Hepatocyte (in vitro differentiated cells): ENCODE results near the gene SCIN. TPM values are rescaled to one million over a fixed set of nuclear protein-coding genes. Genes with fewer than 3 reads are reported as not detected.
A peak's percentile ranks its signal among the peaks of the same experiment; 100 is the strongest.

Source experiments
- DNase-seq: peaks from one replicate; pipeline ENCODE4 v3.0.0-alpha.2; 2016; ENCODE audit warnings: low spot score
- H2AFZ ChIP-seq: fragments of 200-600 bp; sonication (generic); 2 replicates; pipeline ENCODE4 v1.6.0; 2016; ENCODE audit warnings: antibody characterized with exemption, mild to moderate bottlenecking
- H3K27ac ChIP-seq: fragments of 200-600 bp; sonication (generic); 2 replicates; pipeline ENCODE4 v1.5.1; 2016; ENCODE audit warnings: mild to moderate bottlenecking
- H3K27me3 ChIP-seq: fragments of 200-600 bp; sonication (generic); 2 replicates; pipeline ENCODE4 v1.6.1; 2016
- H3K36me3 ChIP-seq: fragments of 200-600 bp; sonication (generic); replicated peaks from 2 replicates; pipeline ENCODE4 v1.5.1; 2016; ENCODE audit warnings: low read depth; ENCODE audit not compliant: insufficient read depth
- H3K4me1 ChIP-seq: fragments of 200-600 bp; sonication (generic); 2 replicates; pipeline ENCODE4 v1.5.1; 2016; ENCODE audit warnings: mild to moderate bottlenecking, moderate library complexity; ENCODE audit not compliant: insufficient read depth
- H3K4me2 ChIP-seq: fragments of 200-600 bp; sonication (generic); 2 replicates; pipeline ENCODE4 v1.6.0; 2016
- H3K4me3 ChIP-seq: fragments of 200-600 bp; sonication (generic); 2 replicates; pipeline ENCODE4 v1.5.1; 2016; ENCODE audit warnings: mild to moderate bottlenecking
- H3K79me2 ChIP-seq: fragments of 200-600 bp; sonication (generic); 2 replicates; pipeline ENCODE4 v1.6.0; 2017; ENCODE audit warnings: mild to moderate bottlenecking
- H3K9me2 ChIP-seq: fragments of 200-600 bp; sonication (generic); replicated peaks from 2 replicates; pipeline ENCODE4 v1.6.0; 2017; ENCODE audit warnings: mild to moderate bottlenecking; ENCODE audit not compliant: insufficient read depth
- H3K9me3 ChIP-seq: fragments of 200-600 bp; sonication (generic); 2 replicates; pipeline ENCODE4 v1.5.1; 2016; ENCODE audit warnings: low read depth, mild to moderate bottlenecking
- H4K20me1 ChIP-seq: fragments of 200-600 bp; sonication (generic); 2 replicates; pipeline ENCODE4 v1.6.0; 2016; ENCODE audit warnings: mild to moderate bottlenecking; ENCODE audit not compliant: insufficient read depth, poor library complexity, severe bottlenecking
- EZH2 ChIP-seq: fragments of 200-600 bp; sonication (generic); IDR thresholded peaks from 2 replicates; pipeline ENCODE4 v1.6.1; 2016; ENCODE audit warnings: antibody characterized with exemption, mild to moderate bottlenecking, borderline replicate concordance
- EZH2phosphoT487 ChIP-seq: fragments of 200-600 bp; sonication (generic); IDR thresholded peaks from one replicate; pipeline ENCODE4 v1.6.1; 2018; ENCODE audit warnings: antibody characterized with exemption, mild to moderate bottlenecking, low read depth, moderate library complexity; ENCODE audit not compliant: unreplicated experiment, severe bottlenecking
- WGBS: methylation state at CpG from one replicate; pipeline ENCODE4 v1.1.6; 2016; ENCODE audit warnings: low lambda C conversion rate; ENCODE audit errors: missing lambda C conversion rate; 5-methylcytosine and 5-hydroxymethylcytosine counted together
- polyA plus RNA-seq: library from polyadenylated mRNA; unstranded; fragments of >200 nt; fragmentation: Nextera tagmentation; extraction: Ambion mirVana; gene quantifications from 2 replicates; pipeline ENCODE4 v1.2.1, GENCODE V29; 2016
- total RNA-seq: library from RNA; depleted of rRNA; stranded (reverse); fragments of >200 nt; gene quantifications from 2 replicates; pipeline ENCODE4 v1.2.3, GENCODE V29; 2014
- TF ChIP-seq, protein P1 (sequence below): fragments of 200-600 bp; sonication (generic); IDR thresholded peaks from 2 replicates; pipeline ENCODE4 v1.5.1; 2016; ENCODE audit warnings: antibody characterized with exemption, mild to moderate bottlenecking; ENCODE audit not compliant: poor library complexity

Gene SCIN
- total and polyA plus RNA-seq, 2 experiments from 2014 or later, result 6.3 to 6.7 TPM

DNA sequence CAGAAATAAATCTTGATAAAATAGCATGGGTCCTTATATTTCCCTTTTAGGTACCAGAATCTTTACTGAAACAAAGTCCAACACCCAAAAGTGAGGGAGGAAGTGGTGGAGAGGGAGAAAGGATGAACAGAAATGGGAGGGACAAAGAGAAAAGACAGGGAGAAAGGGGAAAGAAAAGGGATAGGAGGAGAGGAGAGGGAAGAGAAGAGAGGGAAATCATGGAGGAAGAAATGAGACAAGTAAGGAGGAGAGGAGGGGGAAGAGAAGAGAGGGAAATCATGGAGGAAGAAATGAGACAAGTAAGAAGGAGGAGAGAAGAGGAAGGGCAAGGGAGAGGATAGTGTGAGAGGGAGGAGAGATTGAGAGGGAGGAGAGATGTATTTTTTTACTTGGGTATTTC is 66.8 kb downstream of the SCIN start:
- TF ChIP-seq, protein P1, sequence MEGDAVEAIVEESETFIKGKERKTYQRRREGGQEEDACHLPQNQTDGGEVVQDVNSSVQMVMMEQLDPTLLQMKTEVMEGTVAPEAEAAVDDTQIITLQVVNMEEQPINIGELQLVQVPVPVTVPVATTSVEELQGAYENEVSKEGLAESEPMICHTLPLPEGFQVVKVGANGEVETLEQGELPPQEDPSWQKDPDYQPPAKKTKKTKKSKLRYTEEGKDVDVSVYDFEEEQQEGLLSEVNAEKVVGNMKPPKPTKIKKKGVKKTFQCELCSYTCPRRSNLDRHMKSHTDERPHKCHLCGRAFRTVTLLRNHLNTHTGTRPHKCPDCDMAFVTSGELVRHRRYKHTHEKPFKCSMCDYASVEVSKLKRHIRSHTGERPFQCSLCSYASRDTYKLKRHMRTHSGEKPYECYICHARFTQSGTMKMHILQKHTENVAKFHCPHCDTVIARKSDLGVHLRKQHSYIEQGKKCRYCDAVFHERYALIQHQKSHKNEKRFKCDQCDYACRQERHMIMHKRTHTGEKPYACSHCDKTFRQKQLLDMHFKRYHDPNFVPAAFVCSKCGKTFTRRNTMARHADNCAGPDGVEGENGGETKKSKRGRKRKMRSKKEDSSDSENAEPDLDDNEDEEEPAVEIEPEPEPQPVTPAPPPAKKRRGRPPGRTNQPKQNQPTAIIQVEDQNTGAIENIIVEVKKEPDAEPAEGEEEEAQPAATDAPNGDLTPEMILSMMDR, result no peak
- TF ChIP-seq EZH2 (no peak), EZH2phosphoT487 (no peak)
- Histone ChIP-seq H3K27ac (no peak overlapping the region), H3K4me3 (no peak overlapping the region), H3K36me3 (no peaks in the 10 kb centered on the region), H3K9me2 (no peaks in the 10 kb centered on the region), H3K9me3 (no peaks in the 10 kb centered on the region), H3K4me2 (no peak overlapping the region), H2AFZ (no peak overlapping the region), H3K27me3 (no peaks in the 10 kb centered on the region), H4K20me1 (no peaks in the 10 kb centered on the region), H3K4me1 (no peaks in the 10 kb centered on the region), H3K79me2 (no peaks in the 10 kb centered on the region)
- no peak for DNase-seq

- Histone ChIP-seq H3K9me2 (no peaks in the 10 kb centered on the region), H3K36me3 (no peaks in the 10 kb centered on the region), H3K27me3 (no peaks in the 10 kb centered on the region), H3K9me3 (no peaks in the 10 kb centered on the region), H2AFZ (no peak overlapping the region), H3K4me3 (no peak overlapping the region), H3K79me2 (no peaks in the 10 kb centered on the region), H3K27ac (no peak overlapping the region), H4K20me1 (no peaks in the 10 kb centered on the region), H3K4me1 (no peaks in the 10 kb centered on the region), H3K4me2 (peak overlapping the region; percentile 31)
- DNase-seq, result no peak
- TF ChIP-seq EZH2 (no peak), EZH2phosphoT487 (no peak)
- TF ChIP-seq, protein P1, result no peak
- 56% methylated on average over 4 of the region's 4 CpGs for WGBS
Observed at GRCh38 chr7:12637819-12638592, 67.5 kb downstream of the SCIN start.

- H2AFZ ChIP-seq, result no peak overlapping the region
- H3K27me3 ChIP-seq, result no peaks in the 10 kb centered on the region
- no peaks in the 10 kb centered on the region for H3K9me3 ChIP-seq
- H4K20me1 ChIP-seq, result no peaks in the 10 kb centered on the region
- no peak overlapping the region for H3K27ac ChIP-seq
- H3K36me3 ChIP-seq, result no peaks in the 10 kb centered on the region
- DNase-seq, result peak; percentile 34
- WGBS, result 34% methylated on average over 6 of the region's 6 CpGs
- no peak for TF ChIP-seq EZH2
- TF ChIP-seq, protein P1, result peak; percentile 73
- no peak overlapping the region for H3K4me3 ChIP-seq
- no peak overlapping the region for H3K4me2 ChIP-seq
- no peaks in the 10 kb centered on the region for H3K9me2 ChIP-seq
- no peaks in the 10 kb centered on the region for H3K79me2 ChIP-seq
- no peaks in the 10 kb centered on the region for H3K4me1 ChIP-seq
Observed at GRCh38 chr7:12638851-12639456, 68.4 kb downstream of the SCIN start.
